Right renal pelvis (tissue), 4 donors: ENCODE measurements around the gene RRP15. TPM values are rescaled to one million over a fixed set of nuclear protein-coding genes. Genes with fewer than 3 reads are reported as not detected.
A peak's percentile ranks its signal among the peaks of the same experiment; 100 is the strongest.

ENCODE experiments used
- DNase-seq, 4 donors: peaks; one replicate each; pipeline ENCODE4 v3.0.0-alpha.2; 2013; ENCODE audit warnings: low read depth in 4 of 4, low spot score in 3 of 4, missing footprints in 1 of 4
- polyA plus RNA-seq, 4 donors: library from polyadenylated mRNA; unstranded; fragments of 120-200 nt; gene quantifications; one replicate each; pipeline ENCODE4 v1.2.1, GENCODE V29; 2013; ENCODE audit not compliant: insufficient read length in 4 of 4

The RRP15 gene
- polyA plus RNA-seq, 4 donors = 21.2 to 24.8 (median 23.4) TPM

- no peak for DNase-seq
Measured at GRCh38 chr1:218357211-218357892, 72.3 kb downstream of the RRP15 start.

- DNase-seq = no peak
Measured at GRCh38 chr1:218357893-218358232, 72.8 kb downstream of the RRP15 start.

GRCh38 chr1:218361298-218362065, 76.4 kb downstream of the RRP15 start:
- DNase-seq = no peak

GRCh38 chr1:218362418-218363076, 77.5 kb downstream of the RRP15 start:
- no peak for DNase-seq

GRCh38 chr1:218363141-218363540, 78.0 kb downstream of the RRP15 start:
- DNase-seq = no peak

GRCh38 chr1:218364028-218364710, 79.1 kb downstream of the RRP15 start:
- no peak for DNase-seq

GRCh38 chr1:218365226-218365999, 80.3 kb downstream of the RRP15 start:
- DNase-seq = no peak

GRCh38 chr1:218366322-218367052, 81.4 kb downstream of the RRP15 start:
- DNase-seq = no peak

GRCh38 chr1:218367118-218367517, 82.0 kb downstream of the RRP15 start:
- DNase-seq = no peak

GRCh38 chr1:218368686-218369085, 83.6 kb downstream of the RRP15 start:
- DNase-seq = no peak

GRCh38 chr1:218369688-218370511, 84.8 kb downstream of the RRP15 start:
- DNase-seq = no peak

GRCh38 chr1:218371927-218372672, 87.0 kb downstream of the RRP15 start:
- DNase-seq = peak in 1 of 4 donors; percentile 35

- no peak for DNase-seq
Measured at GRCh38 chr1:218374401-218375353, 89.6 kb downstream of the RRP15 start.

GRCh38 chr1:218376722-218377121, 91.6 kb downstream of the RRP15 start:
- DNase-seq = no peak

GRCh38 chr1:218377143-218377660, 92.1 kb downstream of the RRP15 start:
- no peak for DNase-seq

- no peak for DNase-seq
Measured at GRCh38 chr1:218380125-218380977, 95.3 kb downstream of the RRP15 start.
